Activated T-helper 1 cell treated with Interleukin-2 at 50 U/mL for 16 hours (primary cell): ENCODE measurements around the gene PHF3.
"Not testable (repeated sequence)": the region's sequence is repeated elsewhere in the genome, so short reads cannot be mapped to it uniquely, and the experiment has no call there.

Experiments used
- DNase-seq: peaks from one replicate; pipeline ENCODE4 v3.0.0-alpha.2; 2020; ENCODE audit warnings: low read depth

Gene PHF3

DNA sequence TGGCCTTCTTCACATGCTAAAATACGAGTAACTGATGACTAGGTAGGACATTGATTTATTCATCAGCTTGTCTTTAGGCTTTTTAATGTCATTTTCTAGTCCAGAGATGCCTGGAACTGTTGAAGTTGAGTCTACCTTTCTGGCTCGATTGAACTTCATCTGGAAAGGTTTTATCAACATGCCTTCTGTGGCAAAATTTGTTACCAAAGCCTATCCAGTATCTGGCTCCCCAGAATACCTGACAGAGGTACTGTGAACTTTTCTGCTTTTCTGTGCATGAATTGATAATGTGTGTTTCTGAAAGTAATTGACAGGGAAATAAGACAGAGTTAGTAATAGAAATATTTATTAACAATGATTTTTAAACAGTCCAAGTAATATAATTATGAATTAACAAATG is 71.0 kb downstream of the PHF3 start:
- no peak for DNase-seq

DNA sequence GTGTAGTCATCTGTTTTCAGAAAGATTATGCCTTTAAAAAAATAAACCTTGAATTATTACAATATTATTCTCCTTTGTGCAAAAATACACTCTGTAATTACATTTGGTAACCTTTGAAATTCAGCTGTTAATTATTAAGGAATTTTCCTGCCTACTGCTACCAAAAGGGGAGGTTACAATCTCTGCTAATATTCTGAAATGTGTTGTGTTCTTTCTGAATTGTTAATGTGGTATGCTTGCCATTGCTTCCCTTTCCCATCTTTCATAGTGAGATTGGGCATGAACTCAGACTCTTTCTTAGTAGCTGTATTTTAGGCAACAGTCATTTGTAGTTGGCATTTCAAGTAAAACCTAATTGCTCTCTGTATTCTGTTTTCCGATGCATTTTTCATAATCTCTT is 73.0 kb downstream of the PHF3 start:
- DNase-seq, result no peak

DNA sequence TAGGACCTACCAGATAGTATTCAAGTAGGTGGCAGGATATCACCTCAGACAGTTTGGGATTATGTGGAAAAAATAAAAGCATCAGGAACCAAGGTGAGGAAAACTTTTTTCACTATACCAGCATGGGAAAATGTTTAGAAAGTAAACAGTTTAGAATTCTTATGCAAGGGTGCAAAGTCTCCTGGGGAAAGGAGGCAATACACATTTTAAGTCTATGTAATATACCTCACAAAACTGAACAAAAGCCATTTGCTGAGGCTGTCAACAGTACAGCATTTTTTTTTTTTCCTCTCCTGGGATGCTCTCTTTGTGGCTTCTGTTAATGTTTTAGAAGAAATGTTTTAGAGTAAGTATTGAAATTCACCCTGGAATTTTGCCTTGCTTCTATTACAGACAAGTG is 73.5 kb downstream of the PHF3 start:
- no peak for DNase-seq

DNA sequence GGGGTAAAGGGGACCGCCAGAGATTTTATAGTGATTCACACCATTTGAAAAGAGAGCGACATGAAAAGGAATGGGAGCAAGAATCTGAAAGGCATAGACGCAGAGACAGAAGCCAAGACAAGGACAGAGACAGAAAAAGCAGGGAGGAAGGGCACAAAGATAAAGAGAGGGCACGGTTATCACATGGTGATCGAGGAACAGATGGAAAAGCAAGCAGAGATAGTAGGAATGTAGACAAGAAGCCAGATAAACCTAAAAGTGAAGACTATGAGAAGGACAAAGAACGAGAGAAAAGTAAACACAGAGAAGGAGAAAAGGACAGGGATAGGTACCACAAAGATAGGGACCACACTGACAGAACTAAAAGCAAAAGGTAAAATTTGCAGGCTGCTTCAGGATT is 77.7 kb downstream of the PHF3 start:
- DNase-seq, result no peak

GRCh38 chr6:63714091-63714490 is 78.5 kb downstream of the PHF3 start:
- DNase-seq, result no peak

DNA sequence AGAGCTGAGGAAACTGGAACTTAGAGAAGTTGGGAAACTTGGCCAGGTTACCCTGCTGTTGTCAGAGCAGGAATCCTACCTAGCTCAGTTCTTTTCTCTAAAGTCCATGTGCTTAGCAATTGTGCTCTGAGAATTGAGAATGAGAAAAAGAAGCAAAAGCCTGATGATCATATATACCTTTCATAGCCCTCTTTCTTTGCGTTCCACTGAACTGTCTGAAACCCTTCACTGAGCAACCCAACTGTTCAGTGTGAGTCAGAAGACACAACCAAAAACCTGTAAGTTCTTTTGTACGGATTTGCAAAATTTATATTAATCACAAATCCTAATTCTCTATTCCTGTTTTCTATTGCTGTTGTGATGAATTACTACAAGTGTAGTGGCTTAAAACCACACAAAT is 80.6 kb downstream of the PHF3 start:
- no peak for DNase-seq

GRCh38 chr6:63721181-63721580 is 85.6 kb downstream of the PHF3 start:
- DNase-seq, result no peak

GRCh38 chr6:63724721-63725120 is 89.1 kb downstream of the PHF3 start:
- no peak for DNase-seq

DNA sequence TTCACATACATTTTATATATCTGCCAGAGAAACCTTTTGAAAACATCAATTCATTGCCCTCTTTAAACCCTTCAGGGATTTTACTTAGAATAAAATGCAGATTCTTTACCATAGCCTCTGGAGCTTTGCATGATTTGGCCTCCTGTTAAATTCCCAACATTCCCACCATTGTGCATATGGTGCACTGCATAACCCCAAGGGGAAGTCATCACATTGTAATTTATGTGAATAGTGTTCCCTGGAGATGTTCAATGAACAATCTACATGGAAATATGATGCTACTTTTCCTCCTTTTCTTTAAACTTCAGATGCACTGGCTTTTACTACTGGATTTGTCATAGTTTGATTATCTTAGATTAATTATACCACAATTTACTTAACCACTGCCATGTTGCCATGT is 94.7 kb downstream of the PHF3 start:
- DNase-seq, result no peak

DNA sequence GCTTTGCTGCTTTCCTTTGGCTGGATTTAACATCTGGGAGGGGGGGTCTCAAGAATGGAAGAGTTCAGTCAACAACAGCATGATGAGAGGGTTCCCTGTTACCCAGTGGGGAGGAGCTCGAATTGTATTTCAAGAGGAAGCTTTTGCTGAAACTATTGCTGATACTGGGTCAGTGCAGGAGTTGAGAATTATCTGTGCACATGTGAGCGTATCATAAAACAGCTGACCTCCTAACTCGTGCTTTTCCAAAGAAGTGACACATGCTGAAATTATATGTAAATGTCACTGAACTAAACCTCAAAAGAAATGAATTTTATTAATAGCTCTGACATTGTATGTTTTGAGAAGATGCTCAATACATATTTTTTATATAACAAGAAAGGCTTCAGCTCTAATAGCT is 96.3 kb downstream of the PHF3 start:
- no peak for DNase-seq

- DNase-seq, result no peak
Observed at GRCh38 chr6:63732336-63732735, 96.7 kb downstream of the PHF3 start.

- no peak for DNase-seq
Observed at GRCh38 chr6:63734923-63735322, 99.3 kb downstream of the PHF3 start.

- not testable (repeated sequence) for DNase-seq
Observed at GRCh38 chr6:63738190-63738589, 102.6 kb downstream of the PHF3 start.

GRCh38 chr6:63739094-63739687 is 103.6 kb downstream of the PHF3 start:
- no peak for DNase-seq

- no peak for DNase-seq
Observed at GRCh38 chr6:63740709-63741108, 105.1 kb downstream of the PHF3 start.

DNA sequence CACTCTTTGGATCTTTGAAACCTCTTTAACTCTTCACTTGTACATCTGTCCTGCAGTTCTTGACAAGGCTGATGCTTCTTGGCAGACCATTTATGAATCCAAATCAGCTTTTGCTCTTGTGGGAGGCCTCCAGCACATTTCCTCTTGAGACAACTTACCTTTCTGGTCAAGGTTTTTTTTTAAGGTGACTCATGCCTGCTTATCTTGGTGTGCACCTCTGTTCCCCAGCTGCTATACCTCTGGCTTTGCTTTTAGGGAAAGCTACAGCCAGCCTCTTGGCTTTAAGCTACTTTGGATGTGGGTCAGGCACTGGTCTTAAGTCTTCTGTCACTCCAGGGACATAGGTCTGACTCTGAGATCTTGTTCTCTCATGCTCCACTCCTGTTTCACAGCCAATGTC is 106.5 kb downstream of the PHF3 start:
- no peak for DNase-seq

- DNase-seq, result no peak
Observed at GRCh38 chr6:63743691-63744090, 108.1 kb downstream of the PHF3 start.

DNA sequence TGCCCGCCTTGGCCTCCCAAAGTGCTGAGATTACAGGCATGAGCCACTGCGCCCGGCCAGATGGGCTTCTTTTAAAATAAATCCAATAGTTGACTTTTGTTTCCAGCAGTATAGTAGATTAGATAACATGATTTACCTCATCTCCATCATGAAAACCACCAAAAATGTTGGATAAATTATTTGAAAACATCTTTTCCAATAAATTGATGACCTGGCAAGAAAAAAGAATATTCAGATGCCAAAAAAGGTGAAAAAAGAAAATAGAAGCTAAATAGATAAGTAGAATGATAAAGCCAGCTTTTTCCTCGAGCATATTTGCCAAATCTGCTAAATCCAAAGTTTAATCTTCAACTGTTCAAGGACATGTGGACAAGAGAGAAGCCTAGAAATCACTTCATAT is 109.2 kb downstream of the PHF3 start:
- DNase-seq, result no peak

DNA sequence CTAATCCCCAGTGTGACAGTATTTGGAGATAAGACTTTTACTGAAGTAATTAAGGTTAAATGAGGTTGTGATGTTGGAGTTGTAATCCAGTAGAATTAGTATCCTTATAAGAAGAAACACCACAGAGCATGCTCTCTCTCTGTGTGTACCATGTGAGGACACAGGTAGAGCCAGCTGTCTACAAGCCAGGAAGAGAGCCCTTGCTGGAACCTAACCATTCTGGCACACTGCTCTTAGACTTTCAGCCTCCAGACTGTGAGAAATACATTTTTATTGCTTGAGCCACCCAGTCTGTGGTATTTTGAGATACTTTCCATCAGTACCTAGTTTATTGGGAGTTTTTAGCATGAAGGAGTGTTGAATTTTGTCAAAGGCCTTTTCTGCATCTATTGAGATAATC is 110.2 kb downstream of the PHF3 start:
- no peak for DNase-seq

DNA sequence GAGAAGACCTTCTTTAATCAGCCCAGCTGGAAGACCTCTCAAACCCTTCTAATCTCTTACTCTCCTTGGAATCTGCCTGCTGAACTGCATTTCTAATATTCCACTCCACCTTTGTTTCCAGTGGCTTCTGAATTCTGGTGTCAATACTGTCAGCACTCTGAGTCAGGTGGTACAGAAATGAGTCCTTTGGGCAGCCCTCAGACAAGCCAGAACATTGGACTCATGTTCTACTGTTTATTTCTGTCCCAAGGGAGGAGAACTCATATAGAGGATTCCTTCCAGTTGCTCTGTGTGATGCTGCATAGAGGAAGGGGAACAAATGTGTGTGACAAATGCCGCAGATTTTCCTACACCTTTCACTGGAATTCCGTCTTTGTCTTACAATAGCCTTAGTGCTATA is 114.8 kb downstream of the PHF3 start:
- no peak for DNase-seq

DNA sequence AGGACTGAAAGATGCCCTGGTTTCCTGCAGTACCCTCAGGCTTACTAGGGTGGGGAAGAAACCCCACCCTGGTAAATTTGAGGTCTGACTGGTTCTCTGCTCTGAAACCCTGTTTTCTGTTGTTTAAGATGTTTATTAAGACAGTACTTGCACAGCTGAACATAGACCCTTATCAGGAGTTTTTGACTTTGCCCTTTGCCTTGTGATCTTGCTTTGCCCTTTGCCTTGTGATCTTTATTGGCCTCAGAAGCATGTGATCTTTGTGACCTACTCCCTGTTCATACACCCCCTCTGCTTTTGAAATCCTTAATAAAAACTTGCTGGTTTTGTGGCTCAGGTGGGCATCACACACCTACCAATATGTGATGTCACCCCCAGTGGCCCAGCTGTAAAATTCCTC is 121.7 kb downstream of the PHF3 start:
- not testable (repeated sequence) for DNase-seq

DNA sequence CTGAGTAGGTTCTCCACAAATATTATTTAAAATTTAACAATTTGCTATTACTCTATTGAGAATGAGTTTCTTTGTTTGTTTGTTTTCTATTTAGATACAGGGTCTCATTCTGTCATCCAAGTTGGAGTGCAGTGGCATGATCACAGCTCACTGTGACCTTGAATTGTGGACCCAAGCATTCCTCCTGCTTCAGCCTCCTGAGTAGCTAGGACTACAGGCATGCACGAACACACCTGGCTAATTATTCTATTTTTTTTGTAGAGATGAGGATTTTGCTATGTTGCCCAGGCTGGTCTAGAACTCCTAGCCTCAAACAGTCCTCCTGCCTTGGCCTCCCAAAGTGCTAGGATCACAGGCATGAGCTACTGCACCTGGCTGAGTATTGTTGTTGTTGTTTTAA is 122.2 kb downstream of the PHF3 start:
- DNase-seq, result no peak

GRCh38 chr6:63759605-63760105 is 124.1 kb downstream of the PHF3 start:
- DNase-seq, result no peak

DNA sequence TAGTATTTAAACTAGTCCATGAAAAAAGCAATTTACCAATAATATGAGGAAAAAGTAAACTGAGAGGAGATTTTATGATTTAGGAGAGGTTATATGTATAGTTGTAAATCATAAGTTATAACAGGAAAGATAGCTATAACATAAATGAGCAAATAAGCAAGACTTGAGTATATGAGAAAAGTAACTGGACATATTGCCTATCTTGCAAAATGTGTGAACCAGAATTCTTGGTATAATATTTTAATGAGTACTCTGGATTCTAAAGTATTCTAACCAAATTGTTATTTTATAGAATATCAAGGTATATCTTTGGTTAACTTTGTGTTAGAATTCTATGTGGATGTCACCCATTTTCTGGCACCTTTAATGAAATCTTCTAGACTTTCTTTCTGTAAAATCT is 124.6 kb downstream of the PHF3 start:
- DNase-seq, result no peak
